HG02938 (cell line): ENCODE measurements around the gene TIPARP.
A peak's percentile ranks its signal among the peaks of the same experiment; 100 is the strongest.
"Not testable (repeated sequence)": the region's sequence is repeated elsewhere in the genome, so short reads cannot be mapped to it uniquely, and the experiment has no call there.

Source experiments
- ATAC-seq: cut with Tn5 transposase; IDR thresholded peaks from one replicate; pipeline ENCODE4 v1.9.1; 2021; ENCODE audit warnings: mild to moderate bottlenecking, moderate library complexity; ENCODE audit not compliant: unreplicated experiment

The TIPARP gene

DNA sequence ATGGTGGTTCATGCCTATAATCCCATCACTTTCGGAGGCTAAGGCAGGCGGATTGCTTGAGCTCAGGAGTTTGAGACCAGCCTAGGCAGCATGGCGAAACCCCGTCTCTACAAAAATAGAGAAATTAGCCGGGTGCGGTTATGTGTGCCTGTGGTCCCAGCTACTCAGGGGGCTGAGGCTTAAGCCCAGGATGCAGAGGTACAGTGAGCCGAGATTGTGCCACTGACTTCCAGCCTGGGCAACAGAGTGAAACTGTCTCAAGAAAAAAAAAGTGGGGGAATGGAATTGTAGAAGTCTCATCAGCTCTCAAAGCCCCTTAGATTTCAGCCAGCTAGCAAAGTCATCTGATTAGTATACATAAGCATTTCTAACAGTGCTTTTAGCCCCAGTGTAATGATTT is 33.2 kb downstream of the TIPARP start:
- no peak for ATAC-seq

DNA sequence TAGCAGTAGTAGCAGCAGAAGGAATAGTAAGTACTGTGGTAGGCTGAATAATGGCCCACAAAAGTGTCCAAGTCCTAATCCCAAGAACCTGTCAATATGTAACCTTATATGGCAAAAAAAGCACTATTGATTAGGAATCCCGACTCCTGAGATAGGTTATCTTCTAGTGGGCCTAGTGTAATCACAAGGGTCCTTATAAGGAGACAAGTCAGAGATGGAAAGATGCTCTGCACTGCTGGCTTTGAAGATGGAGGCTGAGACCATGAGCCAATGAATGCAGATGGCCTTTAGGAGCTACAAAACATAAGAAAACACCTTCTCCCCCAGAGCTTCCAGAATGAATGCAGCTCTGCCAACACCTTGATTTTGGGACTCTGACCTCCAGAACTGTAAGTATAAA is 36.0 kb downstream of the TIPARP start:
- no peak for ATAC-seq

DNA sequence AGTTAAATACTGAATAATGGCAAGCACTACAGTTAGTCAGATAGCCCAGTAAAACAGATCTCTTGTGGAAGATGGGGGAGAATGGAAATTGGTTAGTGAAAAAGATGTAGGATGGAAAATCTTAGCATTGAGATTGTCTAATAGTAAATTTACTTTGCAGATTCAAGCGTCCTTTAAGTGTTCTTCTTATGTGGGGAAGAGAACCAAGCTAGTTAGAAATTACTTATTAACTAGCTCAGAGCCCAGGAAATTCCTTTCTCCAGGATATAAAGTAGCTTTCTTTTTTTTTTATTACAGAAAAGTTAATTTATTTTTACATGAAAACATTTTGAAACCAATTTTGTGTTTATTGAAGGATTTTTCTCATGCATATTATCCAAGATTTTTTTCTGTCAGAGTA is 36.7 kb downstream of the TIPARP start:
- no peak for ATAC-seq

DNA sequence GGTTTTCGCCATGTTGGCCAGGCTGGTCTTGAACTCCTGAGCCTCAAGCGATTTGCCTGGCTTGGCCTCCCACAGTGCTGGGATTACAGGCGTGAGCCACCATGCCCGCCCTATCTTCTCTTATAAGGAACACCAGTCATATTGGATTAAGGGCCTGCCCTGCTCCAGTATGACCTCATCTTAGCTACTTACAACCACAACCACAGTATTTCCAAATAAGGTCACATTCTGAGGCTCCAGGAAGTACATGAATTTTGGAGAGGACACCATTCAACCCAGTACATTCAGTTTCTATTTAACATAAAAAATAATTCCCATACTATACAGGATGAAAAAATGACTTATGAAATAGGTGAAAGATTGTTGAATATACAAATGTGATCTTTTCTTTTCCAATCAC is 37.6 kb downstream of the TIPARP start:
- peak; percentile 98 for ATAC-seq

DNA sequence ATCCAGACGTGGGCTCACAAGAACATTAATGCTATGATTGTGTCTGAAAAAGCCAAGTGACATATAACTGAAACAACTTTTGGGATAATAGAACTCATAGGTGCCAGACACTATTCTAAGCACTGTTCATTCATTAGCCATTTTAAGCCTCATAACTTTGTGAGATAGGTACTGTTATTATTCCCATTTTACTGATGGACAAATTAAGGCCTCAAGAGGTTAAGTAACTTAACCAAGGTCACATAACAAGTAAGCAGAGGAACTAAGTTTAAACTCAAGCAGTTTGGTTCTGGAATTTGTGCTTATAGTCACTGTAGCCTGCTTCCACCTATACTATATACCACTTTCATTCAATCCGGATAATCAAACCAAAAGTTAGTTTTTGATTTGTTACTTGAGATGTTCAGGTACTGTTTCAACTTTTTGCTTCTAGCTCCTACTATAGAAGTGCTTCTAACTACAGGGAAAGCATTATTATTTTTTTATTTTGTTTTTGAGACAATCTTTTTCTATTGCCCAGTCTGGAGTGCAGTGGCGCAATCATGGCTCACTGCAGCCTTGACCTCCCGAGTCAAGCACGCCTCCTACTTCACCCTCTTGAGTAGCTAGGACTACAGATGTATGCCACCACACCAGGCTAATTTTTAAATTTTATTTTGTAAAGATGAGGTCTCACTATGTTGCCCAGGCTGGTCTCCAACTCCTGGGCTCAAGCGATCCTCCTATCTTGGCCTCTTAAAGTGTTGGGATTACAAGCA is 41.9 kb downstream of the TIPARP start:
- ATAC-seq = no peak

DNA sequence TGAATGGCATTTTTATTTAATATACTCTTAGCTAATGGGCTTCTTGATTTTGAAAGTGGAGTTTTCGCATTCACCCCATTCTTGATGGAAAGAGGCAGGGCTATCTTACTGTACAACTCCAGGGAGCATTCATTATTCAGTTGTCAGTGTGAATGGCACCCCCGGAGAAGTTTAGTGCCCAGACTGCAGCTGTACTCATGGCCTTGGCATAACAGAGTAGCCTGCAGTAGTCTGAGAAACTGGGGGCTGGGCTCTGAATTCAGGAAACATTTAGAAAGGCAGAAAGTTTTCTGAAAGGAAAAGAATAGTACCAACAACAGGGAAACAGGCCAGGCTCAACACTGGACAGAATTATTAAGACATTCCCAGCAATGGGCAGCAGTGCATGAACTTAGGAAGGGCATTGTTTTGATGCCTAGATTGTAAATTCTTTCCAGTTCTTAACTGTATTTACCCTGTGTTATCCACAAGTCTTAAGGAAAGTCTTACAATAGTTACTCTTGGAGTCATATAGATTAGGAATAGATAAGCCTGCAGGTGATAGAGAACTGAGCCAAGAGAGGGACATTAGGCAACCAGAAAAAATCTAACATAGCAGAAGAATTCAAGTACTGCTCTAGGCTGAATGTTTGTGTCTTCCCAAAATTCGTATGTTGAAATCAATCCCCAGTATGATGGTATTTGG is 44.4 kb downstream of the TIPARP start:
- no peak for ATAC-seq

DNA sequence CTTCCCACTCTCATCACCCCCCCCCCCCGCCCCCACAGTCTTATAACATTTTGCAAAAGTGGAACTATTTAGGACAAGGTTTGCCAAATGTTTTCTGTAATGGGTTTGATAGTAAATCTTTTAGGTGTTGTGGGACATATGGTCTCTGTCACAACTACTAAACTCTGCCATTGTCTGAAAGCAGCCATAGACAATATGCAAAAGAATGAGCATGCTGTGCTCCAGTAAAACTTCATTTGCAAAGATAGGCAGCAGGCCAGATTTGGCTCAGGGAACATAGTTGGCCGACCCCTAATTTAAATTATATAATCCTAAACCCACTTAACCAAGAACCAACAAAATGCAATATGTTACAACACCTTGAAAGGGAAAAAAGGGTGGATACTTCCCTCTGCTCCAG is 46.4 kb downstream of the TIPARP start:
- no peak for ATAC-seq

DNA sequence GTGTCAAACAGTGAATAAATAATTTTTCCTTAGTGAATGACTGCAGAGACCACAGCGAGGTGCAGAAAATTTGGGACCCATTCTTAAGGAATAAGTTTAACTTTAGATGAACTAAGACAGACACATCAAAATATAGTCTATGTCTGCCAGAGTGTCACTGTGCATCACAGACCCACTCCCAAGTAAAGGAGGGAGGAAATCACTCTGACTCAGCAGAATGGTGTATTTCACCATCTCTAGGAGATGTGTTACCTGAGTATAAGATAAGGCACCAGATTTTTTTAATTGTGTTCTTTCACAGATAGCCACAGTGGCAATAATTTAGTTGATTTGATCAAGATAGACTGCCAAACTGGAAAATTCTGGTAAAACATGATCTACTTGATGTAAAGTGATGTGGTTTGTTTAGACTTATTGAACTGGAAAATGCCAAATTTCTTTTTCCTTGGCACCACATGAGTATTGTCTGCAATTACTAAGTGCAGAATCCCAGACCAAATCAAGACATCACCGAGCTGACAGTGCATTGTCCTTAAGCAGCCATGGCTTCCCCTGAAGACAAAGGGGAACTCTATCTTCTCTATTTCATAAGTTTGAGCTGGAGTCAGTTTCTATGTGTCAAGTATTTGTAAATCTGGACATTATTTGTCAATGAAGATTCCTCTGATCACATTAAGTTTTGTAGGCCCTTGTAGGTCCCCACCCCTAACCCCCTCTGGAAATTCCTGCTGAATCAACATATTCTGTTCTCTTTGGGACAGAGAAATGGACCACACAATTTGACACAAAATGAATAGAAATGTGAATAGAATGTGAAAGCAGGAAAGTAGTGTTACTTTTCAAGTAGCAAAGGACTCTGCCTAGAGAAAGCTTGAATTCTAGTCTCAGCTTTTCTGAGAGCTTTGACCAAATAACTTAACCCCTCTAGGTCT is 47.6 kb downstream of the TIPARP start:
- no peak for ATAC-seq

DNA sequence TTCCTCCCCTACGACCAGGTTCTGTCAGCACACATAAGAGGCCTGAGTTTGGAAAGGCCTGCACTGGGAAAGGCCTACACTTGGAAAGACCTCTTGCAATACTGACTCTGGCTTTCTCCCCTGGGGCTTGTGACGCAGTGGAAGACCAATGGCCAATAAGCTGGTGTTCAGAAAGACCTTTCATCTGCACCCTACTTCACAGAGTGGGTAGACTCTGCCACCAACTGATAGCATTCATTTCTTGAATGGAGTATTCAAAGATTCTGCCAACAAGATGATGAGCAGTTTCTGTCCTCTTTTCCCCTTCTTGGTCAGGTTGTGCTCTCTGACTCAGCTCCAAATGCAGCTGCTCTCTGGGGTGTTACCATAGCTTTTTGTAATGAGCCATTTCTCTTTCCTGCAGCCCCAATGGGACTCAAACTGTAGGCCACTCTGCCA is 48.8 kb downstream of the TIPARP start:
- ATAC-seq = no peak

DNA sequence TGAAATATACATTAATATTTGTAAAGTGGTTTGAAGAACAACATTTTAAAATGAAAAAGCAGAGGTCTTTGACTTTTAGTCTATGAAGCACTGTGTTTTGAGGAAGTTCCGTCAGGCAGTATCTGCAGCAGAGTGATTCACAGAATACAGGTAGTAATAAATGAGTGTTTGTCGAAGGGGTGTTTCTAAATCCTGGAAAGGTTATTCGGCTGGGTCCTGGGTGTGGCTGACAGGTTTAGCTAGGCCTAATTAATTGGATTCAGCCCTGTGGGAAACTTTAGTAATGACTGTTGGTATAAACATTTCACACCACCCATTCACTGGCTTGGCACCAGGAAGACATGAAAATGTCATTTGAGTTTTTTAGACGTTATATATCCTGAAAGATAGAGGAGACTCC is 51.3 kb downstream of the TIPARP start:
- no peak for ATAC-seq

DNA sequence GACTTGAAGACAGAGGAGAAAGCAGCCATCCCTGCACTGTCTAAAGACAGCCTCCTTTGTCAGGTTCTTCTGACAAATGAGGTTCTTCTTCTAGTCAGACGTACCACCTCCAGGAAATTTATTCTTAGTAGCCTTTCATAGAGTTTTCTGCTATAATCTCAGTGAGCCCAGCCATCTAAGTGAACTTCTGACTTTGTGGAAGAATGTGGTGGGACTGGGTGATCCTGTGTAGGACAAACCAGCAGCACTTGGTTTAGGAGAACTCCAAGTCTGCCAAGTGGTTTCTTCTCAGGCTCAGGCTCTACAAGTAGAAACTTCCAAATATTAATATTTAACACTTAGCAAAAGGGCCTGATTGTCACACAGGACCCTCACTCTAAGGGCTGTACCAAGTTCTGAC is 52.1 kb downstream of the TIPARP start:
- ATAC-seq = no peak

DNA sequence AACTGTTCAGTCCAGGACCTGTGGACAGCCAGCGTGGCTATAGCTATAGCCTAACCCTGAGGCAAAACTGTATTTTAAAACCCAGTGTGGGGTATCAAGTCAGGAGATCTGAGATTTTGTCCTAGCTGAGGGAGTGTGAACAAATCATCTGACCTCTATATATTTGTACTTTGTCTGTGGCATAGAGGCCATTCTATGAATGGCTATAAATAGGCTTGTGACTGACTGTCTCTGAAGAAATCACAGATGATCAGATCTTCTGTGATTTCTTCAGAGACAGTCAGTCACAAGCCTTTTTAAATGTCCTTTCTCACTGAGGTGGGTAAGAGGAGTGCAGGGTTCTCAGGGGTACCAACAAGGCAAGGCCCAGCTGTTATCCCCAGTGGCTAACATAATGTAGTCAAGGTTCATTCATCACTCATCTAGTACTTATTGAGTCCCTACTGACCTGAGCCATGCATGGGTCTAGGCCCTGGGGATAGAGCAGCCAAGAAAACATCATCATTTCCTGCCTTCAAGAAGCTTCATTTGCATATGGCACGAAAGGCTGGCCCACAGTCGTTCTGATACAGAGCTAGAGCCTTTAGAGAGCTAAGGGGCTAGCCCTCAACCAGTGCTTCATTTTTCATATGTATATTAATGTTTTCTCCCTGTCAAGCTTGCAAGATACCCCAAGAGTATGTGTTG is 53.3 kb downstream of the TIPARP start:
- ATAC-seq = peak; percentile 93

DNA sequence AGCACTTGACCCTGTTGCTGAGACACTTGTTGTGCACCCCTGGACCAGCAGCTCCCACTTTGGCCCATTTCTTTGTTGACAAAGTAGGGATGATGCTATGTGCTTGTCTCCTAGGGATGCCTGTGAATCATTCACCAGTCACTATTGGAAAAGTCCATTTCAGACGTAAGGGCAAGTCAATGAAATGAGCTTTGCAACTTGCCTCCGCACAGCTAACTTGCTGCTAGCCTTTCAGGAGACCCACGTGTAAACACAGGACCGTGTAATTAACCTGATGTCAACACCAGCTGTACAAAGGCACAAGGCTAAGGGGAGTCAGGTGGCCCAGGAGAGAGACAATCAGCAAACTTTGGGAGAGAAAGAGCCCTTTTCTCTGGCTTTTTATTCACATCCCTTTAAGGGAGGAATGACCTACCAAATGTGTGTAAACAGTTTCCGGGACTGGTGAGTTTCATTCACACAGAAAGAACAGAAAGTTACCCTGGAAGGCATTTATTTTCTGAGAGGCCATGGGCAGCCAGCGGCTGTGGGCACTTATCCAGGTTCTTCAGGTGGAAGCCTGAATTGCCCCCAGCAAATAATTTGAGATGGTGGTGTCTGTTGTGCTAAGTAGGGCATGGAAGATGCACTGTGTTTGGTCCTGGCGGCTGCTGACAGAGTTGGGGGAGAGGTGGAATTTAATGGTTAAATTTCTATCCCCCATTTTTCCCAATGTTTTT is 54.0 kb downstream of the TIPARP start:
- ATAC-seq = no peak

DNA sequence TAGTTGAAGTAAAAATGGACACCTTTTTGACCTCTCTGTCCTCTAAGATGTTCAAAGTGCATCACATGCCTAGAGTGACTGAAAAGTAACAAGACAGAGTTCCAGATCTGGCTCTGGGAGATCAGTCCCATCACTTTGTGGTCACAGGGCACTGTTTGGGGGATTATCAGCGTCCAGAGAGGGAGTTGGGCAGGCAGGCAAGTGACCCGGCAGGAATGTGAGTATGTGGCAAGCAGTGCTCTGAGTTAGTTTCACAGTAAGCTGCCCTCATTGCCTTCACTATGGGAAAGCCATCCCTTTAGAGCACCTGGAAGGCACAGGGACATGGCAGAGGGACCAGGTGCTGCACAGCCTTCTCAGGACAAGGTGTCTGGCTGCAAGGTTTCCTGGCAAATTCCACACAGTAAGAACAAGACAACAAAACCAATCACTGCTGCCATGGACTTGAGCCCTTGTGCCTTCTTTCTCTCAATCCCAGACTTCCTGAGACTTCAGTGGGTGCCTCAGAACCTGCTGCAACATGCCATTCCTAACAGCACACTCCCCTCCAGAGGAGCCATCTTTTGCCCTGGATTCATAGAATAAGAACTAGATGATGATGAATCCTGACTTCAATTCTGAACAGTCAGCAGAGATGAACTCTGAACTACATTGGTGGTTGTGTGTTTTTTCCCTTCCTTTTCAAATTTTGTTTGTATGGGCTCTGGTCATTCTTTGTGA is 55.2 kb downstream of the TIPARP start:
- ATAC-seq = no peak

DNA sequence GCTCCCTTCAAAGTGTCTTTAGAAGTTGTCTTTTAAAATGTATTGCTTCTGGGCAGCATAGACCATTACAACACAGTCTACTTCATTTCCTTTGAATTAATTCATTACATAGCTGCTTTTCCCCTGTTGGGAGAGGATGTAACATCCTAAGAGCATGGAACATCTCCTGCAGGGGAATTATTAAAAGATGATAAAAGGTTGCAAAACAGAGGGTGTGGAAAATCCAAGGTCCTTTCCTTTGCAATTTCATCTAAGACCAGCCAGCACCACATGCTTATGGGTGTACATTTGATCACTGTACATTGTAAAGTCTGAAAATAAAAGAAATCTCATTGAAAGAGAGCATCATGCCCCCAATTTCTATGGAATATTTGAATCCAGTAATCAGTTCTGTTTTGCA is 57.4 kb downstream of the TIPARP start:
- no peak for ATAC-seq

DNA sequence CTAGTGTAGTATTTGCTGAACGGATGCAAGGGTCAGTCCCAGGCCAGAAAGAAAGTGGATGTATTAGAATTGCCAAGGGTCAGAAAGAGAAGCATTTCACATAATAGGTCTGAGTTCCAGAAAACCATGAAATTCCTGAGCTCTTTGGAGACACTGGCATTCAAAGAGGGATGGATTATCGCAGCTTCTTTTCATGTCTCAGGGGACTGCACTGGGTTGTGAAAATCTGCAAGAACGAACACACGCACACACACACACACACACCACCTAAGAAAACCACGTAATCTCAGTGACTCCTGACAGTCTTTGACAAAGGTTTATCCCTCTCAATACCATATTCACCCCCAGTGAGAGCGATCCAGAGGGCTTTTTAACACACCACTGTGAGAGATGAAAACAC is 57.9 kb downstream of the TIPARP start:
- no peak for ATAC-seq

DNA sequence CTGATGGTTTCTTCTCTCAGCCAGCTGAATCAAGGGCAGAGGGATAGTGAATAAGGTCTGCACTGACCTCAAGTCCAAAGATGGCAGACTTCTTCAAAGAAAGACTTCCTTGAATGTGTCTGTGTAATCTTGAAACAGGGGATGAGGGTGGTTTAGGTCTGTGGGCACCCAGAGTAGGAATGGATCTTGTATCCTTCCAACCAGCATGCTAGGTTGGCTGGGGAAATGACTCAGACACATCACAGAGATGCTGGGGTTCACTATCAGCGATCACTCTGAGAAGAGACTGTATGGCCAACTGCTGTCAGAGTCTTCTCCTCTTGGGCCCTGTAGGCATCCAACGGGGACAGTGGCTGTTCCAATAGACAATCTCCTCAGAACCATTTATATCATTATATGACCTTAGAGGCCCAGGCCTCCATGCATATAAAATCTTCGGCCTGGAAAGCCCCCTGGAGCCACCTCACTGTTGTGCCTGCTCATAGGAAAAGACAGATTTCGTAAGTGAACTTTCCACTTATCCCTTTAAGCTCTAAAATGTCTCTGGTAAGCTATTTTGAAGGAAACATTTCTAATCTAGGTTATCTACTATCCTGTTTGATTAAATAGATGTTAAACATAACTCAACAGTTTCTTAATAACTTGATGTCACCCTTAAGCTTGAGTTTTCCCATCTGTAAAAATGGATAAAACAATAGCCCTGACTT is 58.5 kb downstream of the TIPARP start:
- no peak for ATAC-seq

DNA sequence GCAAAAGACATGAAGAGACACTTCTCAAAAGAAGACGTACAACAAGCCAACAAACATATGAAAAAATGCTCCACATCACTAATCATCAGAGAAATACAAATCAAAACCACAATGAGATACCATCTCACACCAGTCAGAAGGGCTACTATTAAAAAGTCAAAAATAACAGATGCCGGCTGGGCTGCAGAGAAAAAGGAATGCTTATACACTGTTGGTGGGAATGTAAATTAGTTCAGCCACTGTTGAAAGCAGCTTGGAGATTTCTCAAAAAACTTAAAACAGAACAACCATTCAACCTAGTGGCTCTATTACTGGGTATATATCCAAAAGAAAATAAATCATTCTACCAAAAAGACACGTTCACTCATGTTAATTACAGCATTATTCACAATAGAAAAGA is 60.3 kb downstream of the TIPARP start:
- ATAC-seq = not testable (repeated sequence)

DNA sequence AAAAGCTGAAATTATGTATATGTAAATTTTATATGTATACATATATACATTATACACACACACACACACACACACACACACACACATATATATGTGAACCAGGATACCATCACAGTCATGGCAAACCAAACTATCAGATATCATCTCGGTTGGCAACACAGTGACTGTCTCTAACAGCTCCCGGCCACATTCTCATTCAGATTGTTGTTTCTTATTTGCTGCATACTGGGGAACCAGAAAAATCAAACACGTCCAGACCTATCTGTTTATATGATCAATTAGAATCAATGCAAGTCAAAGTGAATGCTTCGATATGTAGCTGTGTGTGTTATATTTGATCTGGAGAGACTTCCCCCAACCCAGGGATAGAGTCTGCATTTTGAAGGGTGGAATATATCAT is 61.1 kb downstream of the TIPARP start:
- no peak for ATAC-seq
